K562 (cell line): ENCODE measurements around the gene LRP10. TPM values are rescaled to one million over a fixed set of nuclear protein-coding genes. Genes with fewer than 3 reads are reported as not detected.

Experiments
- ATAC-seq: fragments of 200-7000 bp; cut with Tn5 transposase; 3 replicates; pipeline ENCODE4 v1.9.1; 2020; ENCODE audit warnings: moderate library complexity
- BruUV-seq: library from RNA; stranded (reverse); fragments of 400-500 nt; replicated peaks from 2 replicates; lab custom pipeline; 2021; lab: Mats Ljungman, UMichigan
- CTCF ChIA-PET: fragments of 300-600 bp; formaldehyde crosslinking; extraction: SDS; loops from one replicate; lab custom pipeline; 2021; ENCODE audit warnings: low intra/inter-chr PET ratio; lab: Yijun Ruan, JAX
- POLR2A ChIA-PET: fragments of 300-600, 350-650 bp; sonication (Branson Sonifier 250); formaldehyde crosslinking; extraction: SDS; loops from one replicate; lab custom pipeline; 2021; ENCODE audit warnings: antibody characterized with exemption, inconsistent platforms; lab: Yijun Ruan, JAX
- DNase-seq, 4 experiments: peaks; one replicate each; pipeline versions ENCODE4 v3.0.0 to v3.0.0-alpha.2; 2011 to 2018; ENCODE audit warnings: low spot score in 3 of 4, mixed read lengths in 3 of 4; ENCODE audit errors: extremely low read depth in 1 of 4
- FAIRE-seq: peaks from 2 replicates; lab custom pipeline; 2011; peaks lifted over from hg19 to GRCh38; lab: Jason Lieb, UNC
- H2AFZ ChIP-seq: 2 replicates; pipeline ENCODE4 v1.6.0; 2011; ENCODE audit warnings: low read depth, low read length, control low read depth, inconsistent platforms
- H3K27ac ChIP-seq: fragments of 200-600 bp; 3 replicates; pipeline ENCODE4 v1.8.0; 2011; ENCODE audit warnings: low read depth, mild to moderate bottlenecking, control low read depth, inconsistent platforms, low read length, moderate library complexity, mixed read lengths; ENCODE audit errors: extremely low read depth
- H3K27me3 ChIP-seq, 2 experiments: fragments of 300-600 bp in 1 of 2; 2 replicates in 1 of 2; 3 replicates in 1 of 2; pipeline versions ENCODE4 v1.6.0 to v1.8.0; 2011; ENCODE audit warnings: inconsistent platforms in 2 of 2, low read length in 2 of 2, mild to moderate bottlenecking in 1 of 2, mixed read lengths in 1 of 2, moderate library complexity in 1 of 2; ENCODE audit not compliant: control insufficient read depth in 2 of 2, insufficient read depth in 2 of 2
- H3K36me3 ChIP-seq: fragments of 300-600 bp; 3 replicates; pipeline ENCODE4 v1.8.0; 2011; ENCODE audit warnings: mild to moderate bottlenecking, low read length, inconsistent platforms; ENCODE audit not compliant: control insufficient read depth, insufficient read depth
- H3K4me1 ChIP-seq, 2 experiments: fragments of 200-600 bp in 1 of 2; replicated peaks in 1 of 2; 2 replicates in 1 of 2; 3 replicates in 1 of 2; pipeline versions ENCODE4 v1.5.1 to v1.8.0; 2011; ENCODE audit warnings: inconsistent platforms in 2 of 2, low read length in 2 of 2, mild to moderate bottlenecking in 1 of 2, mixed read lengths in 1 of 2, moderate library complexity in 1 of 2; ENCODE audit not compliant: control insufficient read depth in 2 of 2, insufficient read depth in 2 of 2
- H3K4me2 ChIP-seq: 2 replicates; pipeline ENCODE4 v1.6.1; 2011; ENCODE audit warnings: low read length, control low read depth, inconsistent platforms, mixed read lengths; ENCODE audit not compliant: insufficient read depth
- H3K4me3 ChIP-seq: fragments of 200-600 bp; sonication (generic), shearing (Covaris generic); 2 replicates; pipeline ENCODE4 v1.5.1; 2016; ENCODE audit warnings: control low read depth, inconsistent platforms
- H3K79me2 ChIP-seq: fragments of 200-600 bp; 3 replicates; pipeline ENCODE4 v1.8.0; 2011; ENCODE audit warnings: low read length, inconsistent platforms; ENCODE audit not compliant: control insufficient read depth, insufficient read depth
- H3K9ac ChIP-seq, 2 experiments: 2 replicates each; pipeline versions ENCODE4 v1.6.0 to v1.6.1; 2011; ENCODE audit warnings: low read depth in 2 of 2, low read length in 2 of 2, control low read depth in 1 of 2, inconsistent platforms in 1 of 2, mild to moderate bottlenecking in 1 of 2, mixed read lengths in 1 of 2; ENCODE audit not compliant: insufficient read depth in 1 of 2
- H3K9me1 ChIP-seq: one replicate; pipeline ENCODE4 v1.6.0; 2011; ENCODE audit warnings: inconsistent platforms, mild to moderate bottlenecking, low read length, moderate library complexity; ENCODE audit not compliant: control insufficient read depth, insufficient read depth
- H3K9me3 ChIP-seq: replicated peaks from 2 replicates; pipeline ENCODE4 v1.5.1; 2011; ENCODE audit warnings: low read depth, low read length, inconsistent platforms; ENCODE audit not compliant: control insufficient read depth, insufficient read depth
- H4K20me1 ChIP-seq: replicated peaks from 2 replicates; pipeline ENCODE4 v1.6.1; 2011; ENCODE audit warnings: low read length, inconsistent platforms, mixed read lengths; ENCODE audit not compliant: control insufficient read depth, insufficient read depth
- HMGXB4 ChIP-seq: sonication (generic); formaldehyde crosslinking; IDR thresholded peaks from 2 replicates; pipeline ENCODE4 v1.8.1; 2023; ENCODE audit warnings: mild to moderate bottlenecking, missing genetic modification reagents
- POLR2A ChIP-seq: fragments of 450-650 bp; conservative IDR thresholded peaks from 2 replicates; pipeline ENCODE4 v1.6.1; 2016
- SUPT5H ChIP-seq: fragments of 450-650 bp; IDR thresholded peaks from 2 replicates; pipeline ENCODE4 v1.6.1; 2016
- ZBTB1 ChIP-seq: sonication (generic); formaldehyde crosslinking; IDR thresholded peaks from 2 replicates; pipeline ENCODE4 v1.8.1; 2023; ENCODE audit warnings: missing genetic modification reagents, low read depth, mild to moderate bottlenecking, borderline replicate concordance
- WGBS: fragments of 100-300 bp; shearing (Covaris generic); methylation state at CpG from one replicate; pipeline ENCODE4 v1.1.6; 2016; ENCODE audit warnings: low coverage, mixed read lengths; ENCODE audit not compliant: insufficient coverage; ENCODE audit errors: missing lambda C conversion rate; 5-methylcytosine and 5-hydroxymethylcytosine counted together
- in situ Hi-C: fragments of 300-500 bp; cut with MboI; formaldehyde crosslinking; loops from 4 replicates; pipeline ENCODE4 v1.15.0; 2018; ENCODE audit warnings: inconsistent platforms, mixed read lengths
- intact Hi-C: fragments of 100-400 bp; cut with micrococcal nuclease; formaldehyde crosslinking; loops from 2 replicates; pipeline ENCODE4 v1.14.2; 2022
- polyA plus RNA-seq, 8 experiments: library from polyadenylated mRNA; depleted of rRNA in 4 of 8; stranded (reverse) in 5 of 8; unstranded in 3 of 8; fragments of >200 nt; fragmentation: Nextera tagmentation in 2 of 8; fragmentation: Illumina TruSeq in 1 of 8; extraction: Ambion mirVana in 2 of 8; extraction: Trizol in 1 of 8; gene quantifications; 2 replicates each; pipeline versions ENCODE4 v1.2.1 to v1.2.3, GENCODE V29; 2011 to 2014; ENCODE audit warnings: inconsistent platforms in 1 of 8, missing spikeins in 1 of 8
- total RNA-seq, 7 experiments: library from RNA; depleted of rRNA in 6 of 7; stranded (reverse); fragments of >200 nt in 6 of 7; fragmentation: Illumina TruSeq in 2 of 7; extraction: Trizol in 2 of 7; gene quantifications; 2 replicates each; pipeline versions ENCODE4 v1.2.1 to v1.2.3, GENCODE V29; 2011 to 2021; ENCODE audit warnings: low replicate concordance in 1 of 7

The LRP10 gene
- total and polyA plus RNA-seq, 9 of the 15 experiments (the other 6 are each of a cell fraction or from before 2014, with no cell fraction given) = 1.3 to 45.5 (median 10.9) TPM

- H3K27me3 ChIP-seq = no peaks in the 10 kb centered on the region
- DNase-seq (no peak), FAIRE-seq (no peak), ATAC-seq (no peak)
- TF ChIP-seq POLR2A (peak; percentile 31; the same call in 1 of the 2 replicates), SUPT5H (0 out of 2 replicates have a peak, but pooled peaks have one; percentile 33), HMGXB4 (CRISPR knock-in tag) (no peak), ZBTB1 (CRISPR knock-in tag) (no peak)
- no peak overlapping the region for H3K9ac ChIP-seq
- ChIA-PET POLR2A (interaction anchor here (0.9 kb wide), 1 partner anchor 262 kb away, joined by 3 read pairs; no protein-coding TSS in a partner anchor), CTCF (no interaction called here)
- 61% methylated on average over 3 of the region's 3 CpGs for WGBS
- intact Hi-C loops = no loop called here
- no TSS peak for BruUV-seq
- H4K20me1 ChIP-seq = no peaks in the 10 kb centered on the region
- peaks cover 12% of the 10 kb centered on the region for H3K79me2 ChIP-seq
- H3K27ac ChIP-seq = no peak overlapping the region
- no peaks in the 10 kb centered on the region for H3K9me1 ChIP-seq
- no peak overlapping the region for H3K4me3 ChIP-seq
- no peak overlapping the region for H3K4me2 ChIP-seq
- H3K9me3 ChIP-seq = no peaks in the 10 kb centered on the region
- H3K36me3 ChIP-seq = peaks cover 48% of the 10 kb centered on the region
- no peak overlapping the region for H2AFZ ChIP-seq
- peaks cover 0 to 11% of the 10 kb centered on the region in 2 experiments; a peak in 3 of 5 replicates for H3K4me1 ChIP-seq
- in situ Hi-C loops = no loop called here
These were observed 36.0 kb upstream of the LRP10 start for GRCh38 chr14:22835505-22835904.
